Esophagus squamous epithelium (tissue), 5 donors: ENCODE data around the gene REC8. TPM values are rescaled to one million over a fixed set of nuclear protein-coding genes. Genes with fewer than 3 reads are reported as not detected.

Experiments
- DNase-seq: peaks from one replicate; lab custom pipeline; 2025; lab: John Stamatoyannopoulos, UW
- H3K27ac ChIP-seq, 4 donors: fragments of 200-600 bp; sonication (generic); one replicate each; pipeline ENCODE4 v1.5.1; 2016 to 2019; ENCODE audit warnings: mild to moderate bottlenecking in 1 of 4
- H3K27me3 ChIP-seq, 4 donors: fragments of 200-600 bp; sonication (generic); 1 replicate in 3 of 4; 2 replicates in 1 of 4; pipeline versions ENCODE4 v1.5.1 to v1.6.0; 2017 to 2021; ENCODE audit warnings: antibody characterized with exemption in 1 of 4
- H3K36me3 ChIP-seq, 3 donors: fragments of 200-600 bp; sonication (generic); one replicate each; pipeline ENCODE4 v1.5.1; 2016 to 2019
- H3K4me1 ChIP-seq, 3 donors: fragments of 200-600 bp; sonication (generic); one replicate each; pipeline ENCODE4 v1.5.1; 2017 to 2019
- H3K4me3 ChIP-seq, 4 donors: fragments of 200-600 bp; sonication (generic); 1 replicate in 3 of 4; 2 replicates in 1 of 4; pipeline ENCODE4 v1.5.1; 2016 to 2019; ENCODE audit warnings: mild to moderate bottlenecking in 2 of 4, moderate library complexity in 1 of 4
- H3K9me3 ChIP-seq, 3 donors: fragments of 200-600 bp; sonication (generic); one replicate each; pipeline ENCODE4 v1.5.1; 2016 to 2019
- POLR2A ChIP-seq, 4 donors: fragments of 450-650 bp; IDR thresholded peaks; one replicate each; pipeline ENCODE4 v1.6.1; 2017; ENCODE audit warnings: antibody characterized with exemption in 4 of 4, mild to moderate bottlenecking in 4 of 4, moderate library complexity in 3 of 4
- WGBS, 2 donors: methylation state at CpG; one replicate each; pipeline ENCODE4 v1.1.5; 2018; 5-methylcytosine and 5-hydroxymethylcytosine counted together
- intact Hi-C: fragments of 100-400 bp; cut with DNase I; formaldehyde crosslinking; loops from one replicate; pipeline ENCODE4 v1.15.0; 2022
- total RNA-seq, 4 donors: library from RNA; depleted of rRNA; stranded (reverse); fragments of >200 nt; gene quantifications; one replicate each; pipeline ENCODE4 v1.1.0, GENCODE V29; 2016
- TF ChIP-seq, protein P1 (sequence below), 6 experiments: fragments of 450-650 bp in 4 of 6; fragments of 200-600 bp in 2 of 6; sonication (generic) in 2 of 6; IDR thresholded peaks; one replicate each; pipeline ENCODE4 v1.5.1; 2016 to 2019; ENCODE audit warnings: antibody characterized with exemption in 6 of 6, mild to moderate bottlenecking in 4 of 6, moderate library complexity in 4 of 6
- donor health status: DM: yes; HTN: yes; CAD: no.

The REC8 gene
- total RNA-seq, 4 donors from 2014 or later = 0.47 to 7.4 (median 3.0) TPM

DNA sequence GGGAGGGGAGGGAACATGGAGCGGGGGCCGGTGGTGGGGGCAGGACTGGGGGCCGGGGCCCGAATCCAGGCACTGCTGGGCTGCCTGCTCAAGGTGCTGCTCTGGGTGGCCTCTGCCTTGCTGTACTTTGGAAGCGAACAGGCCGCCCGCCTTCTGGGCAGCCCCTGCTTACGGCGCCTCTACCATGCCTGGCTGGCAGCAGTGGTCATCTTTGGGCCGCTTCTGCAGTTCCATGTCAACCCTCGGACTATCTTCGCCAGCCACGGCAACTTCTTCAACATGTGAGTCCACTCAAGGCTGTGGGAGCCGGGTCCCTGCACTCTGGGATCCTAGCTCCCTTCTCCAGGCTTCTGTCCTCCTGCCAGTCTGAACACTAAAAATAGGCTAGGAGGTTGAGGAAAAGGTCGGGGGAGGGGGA, 40.3 kb upstream of the REC8 start:
- DNase-seq = no peak
- intact Hi-C loops = no loop called here
- H3K27me3 ChIP-seq = no peaks in the 10 kb centered on the region
- WGBS, 2 donors = 85 to 100% methylated on average over 1 to 8 of the region's 15 CpGs
- H3K4me1 ChIP-seq = peaks cover 5 to 28% (median 7%) of the 10 kb centered on the region in 3 donors
- TF ChIP-seq POLR2A (IDR thresholded peaks at IDR 0.05) = no peak
- TF ChIP-seq, protein P1, sequence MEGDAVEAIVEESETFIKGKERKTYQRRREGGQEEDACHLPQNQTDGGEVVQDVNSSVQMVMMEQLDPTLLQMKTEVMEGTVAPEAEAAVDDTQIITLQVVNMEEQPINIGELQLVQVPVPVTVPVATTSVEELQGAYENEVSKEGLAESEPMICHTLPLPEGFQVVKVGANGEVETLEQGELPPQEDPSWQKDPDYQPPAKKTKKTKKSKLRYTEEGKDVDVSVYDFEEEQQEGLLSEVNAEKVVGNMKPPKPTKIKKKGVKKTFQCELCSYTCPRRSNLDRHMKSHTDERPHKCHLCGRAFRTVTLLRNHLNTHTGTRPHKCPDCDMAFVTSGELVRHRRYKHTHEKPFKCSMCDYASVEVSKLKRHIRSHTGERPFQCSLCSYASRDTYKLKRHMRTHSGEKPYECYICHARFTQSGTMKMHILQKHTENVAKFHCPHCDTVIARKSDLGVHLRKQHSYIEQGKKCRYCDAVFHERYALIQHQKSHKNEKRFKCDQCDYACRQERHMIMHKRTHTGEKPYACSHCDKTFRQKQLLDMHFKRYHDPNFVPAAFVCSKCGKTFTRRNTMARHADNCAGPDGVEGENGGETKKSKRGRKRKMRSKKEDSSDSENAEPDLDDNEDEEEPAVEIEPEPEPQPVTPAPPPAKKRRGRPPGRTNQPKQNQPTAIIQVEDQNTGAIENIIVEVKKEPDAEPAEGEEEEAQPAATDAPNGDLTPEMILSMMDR (IDR thresholded peaks at IDR 0.05) = no peak
- peak overlapping the region in 2 of 4 donors; percentile 59 to 81 for H3K27ac ChIP-seq
- H3K36me3 ChIP-seq = no peaks in the 10 kb centered on the region
- H3K4me3 ChIP-seq = no peak overlapping the region
- H3K9me3 ChIP-seq = no peaks in the 10 kb centered on the region

DNA sequence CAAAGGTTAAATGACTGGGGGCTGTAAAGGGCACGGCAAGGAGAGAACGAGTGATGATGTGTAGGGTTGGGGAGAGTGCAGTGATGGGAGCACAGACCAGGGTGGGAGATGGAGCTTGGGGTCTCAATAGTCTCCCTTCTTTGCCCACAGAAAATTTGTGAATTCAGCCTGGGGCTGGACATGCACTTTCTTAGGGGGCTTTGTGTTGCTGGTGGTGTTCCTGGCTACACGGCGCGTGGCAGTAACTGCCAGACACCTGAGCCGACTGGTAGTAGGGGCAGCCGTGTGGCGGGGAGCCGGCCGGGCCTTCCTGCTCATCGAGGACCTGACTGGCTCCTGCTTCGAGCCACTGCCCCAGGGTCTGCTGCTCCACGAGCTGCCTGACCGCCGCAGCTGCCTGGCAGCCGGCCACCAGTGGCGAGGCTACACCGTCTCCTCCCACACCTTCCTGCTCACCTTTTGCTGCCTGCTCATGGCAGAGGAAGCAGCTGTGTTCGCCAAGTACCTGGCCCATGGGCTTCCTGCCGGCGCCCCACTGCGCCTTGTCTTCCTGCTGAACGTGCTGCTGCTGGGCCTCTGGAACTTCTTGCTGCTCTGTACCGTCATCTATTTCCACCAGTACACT, 39.7 kb upstream of the REC8 start:
- Histone ChIP-seq H3K27ac (peak overlapping the region in 2 of 4 donors; percentile 59 to 81), H3K27me3 (no peaks in the 10 kb centered on the region), H3K4me1 (peaks cover 11 to 34% (median 13%) of the 10 kb centered on the region in 3 donors), H3K36me3 (peaks cover 0 to 1% (median 0%) of the 10 kb centered on the region in 3 donors), H3K9me3 (no peaks in the 10 kb centered on the region), H3K4me3 (no peak overlapping the region)
- TF ChIP-seq, protein P1 (IDR thresholded peaks at IDR 0.05) = no peak
- TF ChIP-seq POLR2A (IDR thresholded peaks at IDR 0.05) = no peak
- DNase-seq = no peak
- 42 to 44% methylated on average over 14 to 18 of the region's 24 CpGs for WGBS, 2 donors
- intact Hi-C loops = no loop called here

DNA sequence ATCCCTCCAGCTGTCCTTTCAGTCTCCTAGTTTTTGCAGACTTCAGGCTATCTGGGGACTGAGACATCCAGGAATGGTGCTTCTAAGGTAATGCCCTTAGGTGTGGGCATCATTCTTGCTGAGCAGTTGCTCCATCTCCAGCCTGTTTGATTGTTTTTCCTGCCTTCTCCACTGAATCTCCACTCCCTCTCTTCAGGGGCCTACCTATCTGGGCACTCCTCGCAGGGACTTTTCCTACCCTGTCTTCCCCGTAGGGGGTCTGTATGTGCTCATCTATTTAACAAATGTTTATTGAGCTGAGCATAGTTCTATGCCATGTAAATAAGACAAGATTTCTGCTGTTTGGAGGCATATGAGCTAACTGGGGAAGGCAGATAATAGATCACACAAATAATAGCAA, 38.9 kb upstream of the REC8 start:
- no peaks in the 10 kb centered on the region for H3K27me3 ChIP-seq
- DNase-seq = no peak
- no peaks in the 10 kb centered on the region for H3K9me3 ChIP-seq
- H3K4me3 ChIP-seq = no peak overlapping the region
- H3K4me1 ChIP-seq = peaks cover 19 to 42% (median 20%) of the 10 kb centered on the region in 3 donors
- WGBS, 2 donors = 91 to 100% methylated on average over 2 of the region's 2 CpGs
- H3K27ac ChIP-seq = no peak overlapping the region
- intact Hi-C loops = no loop called here
- peaks cover 3 to 9% (median 5%) of the 10 kb centered on the region in 3 donors for H3K36me3 ChIP-seq
- TF ChIP-seq, protein P1 (IDR thresholded peaks at IDR 0.05) = no peak
- TF ChIP-seq POLR2A (IDR thresholded peaks at IDR 0.05) = no peak

DNA sequence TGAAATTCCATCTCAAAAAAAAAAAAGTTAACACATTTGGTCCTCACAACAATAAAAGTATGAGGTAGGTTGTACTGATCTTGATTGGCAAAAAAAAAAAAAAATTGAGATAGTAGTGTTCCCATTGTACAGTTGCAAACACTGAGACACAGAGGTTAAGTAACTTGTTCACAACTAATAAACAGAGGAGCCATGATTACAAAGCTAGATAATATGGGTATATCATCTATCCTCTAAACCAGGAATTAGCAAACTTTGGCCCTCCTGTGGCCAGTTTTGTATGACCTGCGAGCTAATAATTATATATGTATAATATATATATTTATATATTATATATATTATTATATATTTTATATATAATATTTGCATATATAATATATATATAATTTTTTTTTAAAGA, 38.1 kb upstream of the REC8 start:
- WGBS, 2 donors = 73 to 94% methylated on average over 1 of the region's 1 CpG
- Histone ChIP-seq H3K27me3 (no peaks in the 10 kb centered on the region), H3K27ac (no peak overlapping the region), H3K4me3 (no peak overlapping the region), H3K4me1 (peaks cover 20 to 50% (median 25%) of the 10 kb centered on the region in 3 donors), H3K36me3 (peaks cover 10 to 17% (median 12%) of the 10 kb centered on the region in 3 donors), H3K9me3 (no peaks in the 10 kb centered on the region)
- intact Hi-C loops = no loop called here
- no peak for TF ChIP-seq POLR2A (IDR thresholded peaks at IDR 0.05)
- TF ChIP-seq, protein P1 (IDR thresholded peaks at IDR 0.05) = no peak
- DNase-seq = no peak

DNA sequence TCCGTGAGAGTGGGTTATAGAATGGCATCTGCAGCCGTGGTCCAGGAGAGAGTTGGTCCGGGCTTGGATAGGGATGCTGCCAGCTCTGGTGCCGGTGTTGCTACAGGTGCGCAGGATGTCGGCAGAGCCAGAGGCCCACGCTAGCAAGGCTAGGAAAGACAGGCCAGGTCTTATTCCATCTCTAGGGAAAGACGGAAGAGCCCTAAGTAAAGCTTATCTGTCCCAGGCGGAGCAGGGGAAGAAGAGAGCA, 36.4 kb upstream of the REC8 start:
- intact Hi-C loops = no loop called here
- Histone ChIP-seq H3K27me3 (no peaks in the 10 kb centered on the region), H3K4me1 (peaks cover 31 to 68% (median 41%) of the 10 kb centered on the region in 3 donors)

More for the DNA sequence above, 36.4 kb upstream of the REC8 start:
- 2 to 4% methylated on average over 9 of the region's 9 CpGs for WGBS, 2 donors
- no peak for TF ChIP-seq POLR2A (IDR thresholded peaks at IDR 0.05)
- TF ChIP-seq, protein P1 (IDR thresholded peaks at IDR 0.05) = no peak
- peak overlapping the region; percentile 77 to 100 (median 88) for H3K4me3 ChIP-seq
- peaks cover 17 to 27% (median 17%) of the 10 kb centered on the region in 3 donors for H3K36me3 ChIP-seq
- DNase-seq = no peak
- H3K27ac ChIP-seq = peak overlapping the region; percentile 95 to 98 (median 96)
- H3K9me3 ChIP-seq = no peaks in the 10 kb centered on the region
